Activated naive CD4-positive, alpha-beta T cell treated with anti-CD3 and anti-CD28 coated beads, Interleukin-2, amount 50 U/mL, for 16 hours (primary cell): ENCODE data around the gene HGD.
A peak's percentile ranks its signal among the peaks of the same experiment; 100 is the strongest.

Experiments
- DNase-seq: peaks from one replicate; pipeline ENCODE4 v3.0.0-alpha.2; 2020

The HGD gene

DNA sequence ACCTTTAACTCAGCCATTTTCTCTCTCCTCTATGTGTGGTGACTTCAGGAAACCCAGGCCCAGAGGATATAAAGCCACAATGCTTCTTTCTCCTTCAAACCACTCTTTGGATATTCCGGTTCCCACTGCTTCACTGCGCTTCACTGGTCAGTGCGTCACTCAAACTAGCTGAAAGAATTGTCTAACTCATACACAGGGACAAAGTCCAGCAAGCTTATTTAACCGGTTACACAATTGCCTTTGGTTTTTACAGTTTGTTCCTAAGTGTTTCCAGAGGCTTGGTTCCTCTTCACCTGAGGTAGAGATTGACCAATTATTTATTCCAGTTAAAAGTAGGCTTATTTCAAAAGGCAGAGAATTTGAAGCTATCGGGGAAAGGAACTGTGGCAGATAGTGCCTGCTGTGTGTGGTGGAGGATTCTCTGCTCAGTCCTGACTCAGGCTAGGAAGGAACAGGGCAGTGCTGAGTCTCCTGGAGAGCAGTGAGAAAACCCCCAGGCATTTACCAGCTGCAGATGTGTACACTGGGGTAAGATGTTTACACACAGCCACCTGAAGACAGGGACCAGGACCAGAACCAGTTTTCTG, at the start of gene HGD:
Gene HGD (minus strand): TSS at position 145 of the 587 bp plus-strand sequence. CDS start 128 bp downstream, at position 17.
- no peak for DNase-seq

DNA sequence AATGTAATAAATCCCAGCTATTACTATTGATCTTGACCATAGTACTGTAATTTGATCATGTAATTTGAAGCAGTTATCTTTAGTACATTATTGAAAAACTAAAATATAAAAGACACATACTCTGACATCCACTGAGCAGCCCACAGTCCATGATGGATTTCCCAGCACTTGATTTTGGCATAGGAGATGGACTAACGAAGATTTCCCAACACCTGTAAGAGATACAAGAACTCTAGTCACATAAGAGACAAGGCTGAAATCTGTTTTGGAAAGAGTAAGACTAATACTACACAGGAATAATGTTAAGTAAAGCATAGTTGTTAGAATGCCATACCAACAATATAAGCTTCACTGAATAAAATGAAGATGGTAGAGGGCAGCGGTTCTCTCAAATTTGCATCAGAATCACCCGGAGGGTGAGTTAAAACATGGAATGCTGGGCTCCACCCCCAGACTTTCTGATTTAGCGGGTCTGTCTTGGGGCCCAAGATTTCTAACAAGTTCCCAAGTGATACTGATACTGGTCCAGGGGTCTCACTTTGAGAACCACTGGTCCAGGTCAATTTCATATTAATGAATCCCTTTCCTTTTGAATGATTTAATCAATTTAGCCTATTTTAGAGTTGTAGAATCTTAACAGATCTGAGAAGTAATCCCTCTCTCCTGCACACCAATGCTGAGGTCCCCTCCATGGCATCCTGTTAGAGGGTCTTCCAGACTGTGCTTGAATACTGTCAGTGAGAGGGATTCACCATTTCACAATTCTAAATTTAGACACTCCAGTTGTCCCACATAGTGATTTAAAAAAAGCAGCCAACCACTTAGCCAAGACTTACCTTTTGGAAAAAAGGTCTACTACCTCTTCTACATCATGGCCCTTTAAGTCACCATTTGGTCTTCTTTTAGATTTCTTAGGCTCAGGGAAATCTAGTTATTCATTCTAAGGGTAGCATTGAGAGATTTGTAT, 48.8 kb upstream of the HGD start:
- DNase-seq, result no peak

DNA sequence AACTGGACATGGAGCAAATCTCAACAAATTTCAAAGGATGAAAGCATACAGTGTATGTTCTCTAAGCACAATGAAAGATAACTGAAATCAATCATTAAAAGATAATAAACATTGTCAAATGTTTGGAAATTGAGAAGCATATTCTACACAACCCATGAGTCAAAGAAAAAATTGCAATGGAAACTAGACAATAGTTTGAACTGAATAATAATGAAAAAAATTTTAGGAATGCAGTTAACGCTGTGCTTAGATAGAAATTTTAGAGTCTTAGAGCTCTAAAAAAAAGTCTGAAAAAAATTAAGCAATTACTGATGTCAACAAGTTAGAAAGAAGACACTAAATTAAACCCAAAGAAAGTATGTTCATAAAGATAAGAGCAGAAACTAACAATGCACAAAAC, 44.8 kb upstream of the HGD start:
- DNase-seq, result no peak

GRCh38 chr3:120719167-120719834, 37.3 kb upstream of the HGD start:
- DNase-seq, result peak; percentile 50

DNA sequence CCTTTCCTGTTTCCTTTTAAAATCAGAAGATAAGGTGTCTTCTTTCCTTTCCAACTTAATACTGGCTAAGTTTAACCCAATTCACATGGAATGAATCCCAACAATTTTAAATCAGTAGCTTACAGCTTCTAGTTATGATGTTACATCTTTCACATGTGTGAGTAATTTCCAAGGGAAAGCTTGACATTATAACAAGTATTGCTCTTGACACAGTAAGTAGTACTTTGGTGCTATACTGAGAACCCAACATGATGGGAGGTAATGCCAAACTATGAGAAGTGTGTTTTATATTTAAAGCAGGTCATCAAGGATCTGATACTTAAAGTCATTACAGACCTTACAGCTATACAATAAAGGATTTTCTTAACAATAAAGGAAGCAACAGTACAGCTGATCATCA, 31.2 kb upstream of the HGD start:
- no peak for DNase-seq

DNA sequence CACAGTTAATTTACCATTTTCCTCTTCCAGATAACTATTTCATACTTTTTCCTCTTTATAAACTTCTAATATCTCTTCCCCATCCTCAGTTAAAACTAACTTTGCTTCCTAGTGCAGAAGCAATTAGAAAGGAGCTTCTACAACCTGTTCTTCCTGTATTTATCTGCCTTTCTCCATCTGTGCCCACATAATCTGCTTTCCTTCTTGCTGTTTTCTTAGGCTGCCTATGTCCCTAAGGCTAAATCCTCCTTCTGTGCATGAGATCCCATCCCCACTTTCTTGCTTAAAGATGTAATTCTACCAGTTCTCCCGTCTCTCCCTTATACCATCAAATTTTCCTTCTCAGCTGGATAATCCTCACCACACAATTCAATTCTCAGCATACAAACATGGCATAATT, 28.3 kb upstream of the HGD start:
- DNase-seq, result no peak

DNA sequence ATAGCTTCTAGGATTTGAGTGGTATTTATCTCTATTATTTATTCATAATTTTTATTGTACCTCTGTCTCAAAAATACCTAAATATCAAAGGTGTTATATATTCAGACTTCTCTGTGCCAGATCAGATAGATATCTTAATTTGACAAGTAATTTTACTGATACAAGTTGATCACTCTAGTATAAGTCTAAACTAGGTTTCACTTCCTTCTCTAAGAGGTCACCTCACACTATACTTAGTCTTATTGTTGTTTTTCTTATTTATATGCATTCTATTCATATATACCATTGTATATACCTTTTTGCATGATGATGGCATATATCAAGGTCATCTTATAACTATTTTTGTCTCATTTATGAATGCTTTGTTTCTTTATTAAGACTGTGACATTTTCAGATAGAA, 26.4 kb upstream of the HGD start:
- DNase-seq, result no peak

DNA sequence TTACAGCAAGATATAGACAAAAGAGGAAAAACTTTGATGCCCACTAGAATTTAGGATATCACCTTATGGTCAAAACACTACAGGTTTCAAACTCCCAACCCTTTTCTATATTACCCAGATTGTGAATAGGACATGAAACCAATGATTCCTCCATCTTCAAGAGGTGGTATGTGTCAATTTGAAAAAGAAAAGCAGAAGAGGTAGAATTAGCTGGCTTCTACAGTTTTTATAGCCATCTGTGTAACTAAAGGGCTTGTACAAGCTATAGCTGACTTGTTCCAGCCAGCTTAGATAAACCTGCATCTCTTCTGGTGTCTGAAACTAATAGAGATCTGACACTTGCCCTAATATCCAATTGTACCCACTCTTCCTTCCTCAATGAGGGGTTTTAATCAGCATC, 24.9 kb upstream of the HGD start:
- DNase-seq, result no peak

DNA sequence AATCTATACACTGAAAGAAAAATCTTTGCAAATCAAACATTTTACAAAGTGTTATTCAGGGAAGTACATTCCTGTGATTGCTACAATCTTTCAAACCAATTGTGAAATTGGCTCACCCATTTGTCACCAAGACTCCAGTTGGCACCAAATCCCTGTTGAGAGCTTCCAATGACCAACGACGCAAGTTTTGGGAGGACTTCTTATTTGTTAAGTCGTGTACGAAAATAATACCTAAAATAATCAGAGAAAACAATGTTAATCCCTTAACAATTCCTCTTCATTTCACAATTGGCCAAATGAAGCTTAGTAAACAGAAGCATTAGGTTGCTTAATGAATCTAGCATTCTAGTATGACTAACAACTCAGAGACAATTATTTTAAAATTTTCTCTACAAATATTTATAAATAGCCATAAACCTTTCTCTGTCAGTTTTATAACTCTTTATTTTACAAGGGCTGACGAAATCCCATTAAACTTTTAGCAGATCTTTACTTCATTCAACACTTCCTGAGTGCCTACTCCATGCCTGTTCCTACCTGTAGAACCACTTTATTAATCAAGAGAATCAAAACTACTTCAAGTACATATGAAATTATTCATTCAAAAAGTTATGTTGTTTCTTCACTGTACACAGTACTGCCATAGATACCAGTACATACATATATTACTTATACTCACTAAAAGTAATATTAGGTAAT, 24.0 kb upstream of the HGD start:
- DNase-seq, result no peak

GRCh38 chr3:120699333-120699732, 17.3 kb upstream of the HGD start:
- DNase-seq, result no peak

DNA sequence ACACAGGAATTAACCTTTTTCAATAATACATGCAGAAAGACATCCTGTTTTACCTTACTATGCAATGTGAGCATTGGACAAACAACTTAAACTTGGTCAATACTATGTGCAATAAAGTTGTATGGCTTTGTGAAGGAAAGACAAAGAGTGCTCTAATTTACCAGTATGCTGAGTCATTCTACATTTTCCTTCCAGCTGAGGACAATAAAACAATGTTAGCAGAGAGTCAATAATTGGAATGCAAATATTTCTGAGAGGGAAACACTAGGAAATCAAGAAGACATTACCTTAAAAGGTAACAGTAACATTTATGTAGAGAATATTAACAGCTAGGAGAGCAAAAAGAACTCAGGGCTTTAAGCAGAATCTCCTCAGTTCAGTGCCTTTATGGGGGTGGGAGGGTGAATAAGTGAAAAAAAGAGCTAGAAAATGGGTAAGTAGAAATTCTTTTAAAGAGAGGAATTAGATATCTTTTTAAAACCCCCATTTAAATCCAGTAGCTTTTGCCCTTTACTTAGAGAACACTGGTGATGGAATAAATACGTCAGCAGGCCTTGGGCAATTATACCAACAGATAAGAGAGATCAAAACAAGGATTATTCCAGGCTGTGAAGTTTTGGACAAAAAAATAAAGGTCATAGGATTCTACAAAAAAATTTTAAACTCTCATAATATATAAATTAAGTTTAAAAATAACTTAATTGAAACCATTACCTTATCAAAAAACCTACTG, 11.6 kb upstream of the HGD start:
- no peak for DNase-seq

DNA sequence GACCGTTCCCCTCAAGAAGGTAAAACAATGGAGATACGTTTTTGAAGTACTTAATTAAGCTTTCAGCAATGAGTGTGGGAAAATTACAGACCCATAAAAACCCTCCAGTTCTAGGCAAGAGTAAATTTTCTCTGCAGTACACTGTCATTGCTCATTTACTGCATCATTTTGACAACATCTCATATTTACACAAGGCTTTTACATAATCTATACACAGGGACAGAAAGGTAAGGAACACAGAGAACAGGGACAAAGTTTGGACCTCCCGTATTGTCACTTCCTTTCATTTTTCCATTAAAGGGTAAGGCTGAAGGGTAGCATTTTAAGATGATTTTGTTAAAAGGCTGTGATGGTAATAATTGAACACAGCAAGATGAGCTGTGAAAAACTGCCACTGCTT, 7.4 kb upstream of the HGD start:
- DNase-seq, result no peak

DNA sequence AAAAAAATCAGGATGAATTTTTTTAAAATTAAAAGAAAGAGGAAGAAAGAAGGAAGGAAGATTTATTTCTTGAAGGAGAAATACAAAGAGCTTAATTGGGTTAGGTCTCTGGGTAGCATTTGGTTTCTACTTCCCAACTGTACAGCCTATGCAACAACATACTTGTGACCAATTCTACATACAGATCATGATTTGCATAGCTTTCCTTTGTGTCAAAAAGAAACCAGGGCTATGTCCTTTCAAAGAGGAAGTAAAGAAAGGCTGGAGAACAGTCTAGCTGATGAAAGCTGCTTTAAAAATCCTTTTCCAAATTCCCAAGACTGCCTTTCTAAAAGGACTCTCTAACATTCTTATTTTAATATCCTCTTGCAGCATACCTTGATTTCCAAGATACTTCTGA, 6.1 kb upstream of the HGD start:
- DNase-seq, result no peak

DNA sequence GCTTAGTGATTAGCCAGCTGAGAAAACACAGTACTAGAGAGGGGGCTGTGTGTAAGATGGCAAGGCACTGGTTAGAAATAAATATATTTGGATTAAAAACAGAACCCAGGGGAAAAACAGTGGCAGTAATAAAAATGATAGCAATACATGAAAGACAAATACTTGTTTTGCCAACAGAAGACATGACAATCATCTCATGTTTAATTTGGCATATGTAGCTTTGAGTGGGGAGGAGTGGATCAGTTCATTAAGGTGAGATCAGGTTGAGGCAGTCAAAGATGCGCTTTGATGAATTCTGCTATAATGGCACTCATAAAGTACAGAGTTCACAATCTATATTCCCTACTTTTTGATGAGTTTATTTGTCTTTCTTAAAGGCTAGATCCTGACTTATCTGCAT, 3.4 kb upstream of the HGD start:
- DNase-seq, result no peak

DNA sequence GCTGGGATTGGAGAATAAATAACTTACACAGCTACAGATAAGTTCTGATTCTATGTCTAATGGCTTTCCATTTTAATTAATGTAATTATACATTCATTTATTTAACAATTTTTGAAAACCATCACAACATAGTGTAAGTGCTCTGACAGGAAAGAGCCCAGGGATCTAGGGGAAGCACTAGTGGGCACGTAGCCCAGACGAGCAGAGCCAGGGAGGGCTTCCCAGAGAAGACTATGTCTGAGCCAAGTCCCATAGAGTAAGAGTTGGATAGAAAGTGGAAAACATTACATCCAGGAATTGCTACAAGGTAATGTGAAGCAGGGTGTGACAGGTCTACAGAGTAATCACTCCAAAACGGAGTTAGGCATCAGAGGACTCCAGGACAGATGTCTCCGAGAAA, 2.9 kb upstream of the HGD start:
- no peak for DNase-seq

DNA sequence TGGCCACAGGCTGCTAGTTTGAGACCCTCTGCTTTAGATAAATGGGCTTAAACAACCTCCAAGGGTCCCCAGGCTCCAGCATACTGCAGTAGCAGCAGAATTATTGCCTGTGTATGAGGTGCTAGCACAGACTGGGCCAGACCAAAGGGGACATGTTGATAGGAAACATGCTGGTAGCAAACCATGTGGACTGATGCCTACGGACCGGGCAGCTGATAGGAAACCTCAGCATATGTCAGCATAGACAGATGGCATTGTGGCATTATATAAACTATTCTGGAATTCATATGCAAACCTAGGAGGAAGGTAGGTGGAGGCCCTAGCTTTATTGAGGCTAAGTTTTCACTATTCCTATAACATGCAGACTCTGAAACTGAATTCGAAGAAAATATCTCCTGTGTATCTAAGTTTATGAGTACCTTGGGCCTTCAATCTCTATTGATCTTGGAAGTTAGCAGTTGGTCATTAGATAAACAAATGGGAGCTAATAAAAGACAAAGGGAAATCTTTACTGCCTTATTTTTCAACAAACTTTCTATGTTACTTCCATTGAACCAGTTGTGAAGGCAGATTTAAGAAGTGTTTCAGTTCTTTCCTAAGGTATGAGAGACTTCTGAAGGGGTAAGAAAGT, 1.7 kb upstream of the HGD start:
- DNase-seq, result no peak

GRCh38 chr3:120683213-120683612, 1.2 kb upstream of the HGD start:
- DNase-seq, result no peak

DNA sequence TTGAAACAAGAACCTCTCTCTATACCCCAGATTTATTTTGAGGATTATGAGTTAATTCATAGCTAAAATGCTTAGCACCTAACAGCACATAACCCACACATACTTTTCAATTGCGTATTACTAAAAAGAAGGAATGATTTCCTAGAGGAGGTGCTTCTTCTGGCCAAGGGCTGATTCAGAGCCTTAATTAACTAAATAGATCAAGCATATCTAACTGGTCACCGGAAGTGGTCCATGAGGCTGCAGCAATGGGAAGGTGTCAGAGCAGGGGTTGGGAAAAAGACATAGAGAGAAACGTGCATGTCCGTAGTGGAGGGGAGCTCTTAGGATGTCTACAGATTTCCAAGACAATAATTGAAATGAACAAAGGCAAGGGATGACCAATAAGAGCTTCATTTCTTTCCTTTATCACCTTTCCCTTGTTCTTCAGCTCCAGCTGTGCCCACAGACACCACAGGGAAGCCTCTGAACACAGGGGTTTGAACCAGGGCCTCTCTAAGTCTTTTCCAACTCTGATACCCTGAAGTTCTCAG, 467 bp downstream of the HGD start:
- no peak for DNase-seq

DNA sequence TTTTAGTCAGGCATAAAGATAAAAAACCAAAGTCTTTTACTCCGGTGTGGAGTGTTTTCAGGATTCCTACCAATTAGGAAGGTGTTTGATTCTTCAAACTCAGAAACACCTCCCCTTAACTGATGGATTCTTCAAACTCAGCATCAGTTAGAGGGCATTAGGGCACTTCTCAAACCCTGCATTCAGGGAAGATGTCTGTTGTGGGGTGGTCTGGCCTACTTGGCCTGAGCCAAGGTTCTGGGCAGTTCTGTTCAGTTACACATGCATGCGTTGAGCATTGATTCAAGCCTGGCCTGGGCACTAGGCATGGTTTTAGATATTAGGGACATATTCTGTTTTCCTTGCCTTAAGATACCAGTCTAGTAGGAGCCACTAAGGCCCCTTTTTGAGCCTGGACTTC, 1.0 kb downstream of the HGD start:
- no peak for DNase-seq

DNA sequence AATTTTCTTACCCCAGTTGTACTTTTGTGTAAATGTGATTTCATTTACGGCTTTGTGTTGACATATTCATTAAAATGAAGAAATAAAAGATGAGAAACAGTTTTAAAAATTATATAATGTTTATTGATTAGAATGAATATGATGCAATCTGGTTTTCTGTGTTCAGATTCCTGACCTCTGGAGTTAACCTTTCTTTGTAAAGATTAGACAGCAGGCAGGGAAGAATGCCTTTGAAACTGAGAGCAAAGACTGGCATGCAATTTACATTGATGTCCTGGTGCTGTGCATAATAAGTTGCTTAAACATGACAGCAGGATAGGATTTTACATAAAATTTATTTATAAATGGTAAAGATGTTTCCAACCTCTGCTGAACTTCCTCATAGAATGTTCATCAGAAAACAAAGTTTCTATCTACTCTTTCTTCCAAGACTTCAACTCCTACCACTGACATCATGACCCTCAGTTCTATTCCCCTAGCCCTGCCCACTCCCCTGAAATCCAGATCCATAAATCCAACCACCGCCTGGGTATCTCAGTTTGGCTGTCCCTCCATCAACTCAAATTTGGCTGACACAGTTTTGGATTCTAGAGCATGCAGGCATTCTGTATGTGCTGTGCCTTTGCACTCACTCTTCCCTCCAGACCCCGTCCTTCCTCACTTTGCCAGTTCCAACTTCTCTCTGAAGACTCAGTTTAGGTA, 1.7 kb downstream of the HGD start:
- no peak for DNase-seq

DNA sequence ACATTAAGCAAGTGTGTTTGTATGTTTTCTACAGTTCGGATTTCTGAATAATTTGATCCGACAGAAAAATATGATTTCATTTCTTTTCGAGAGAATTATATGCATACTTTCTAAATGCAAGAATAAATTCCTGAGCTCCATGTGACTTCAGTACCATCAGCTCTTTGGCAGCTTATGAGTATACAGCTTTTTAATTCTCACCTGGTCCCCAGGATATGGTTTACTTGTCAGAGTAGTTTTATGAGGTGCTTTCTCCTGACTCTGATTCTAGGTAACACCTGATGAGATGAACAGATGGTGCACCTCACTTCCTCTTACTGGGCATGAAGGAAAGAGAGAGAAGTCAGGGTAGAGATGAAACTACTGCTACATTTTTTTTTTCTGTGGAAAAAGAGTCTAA, 3.1 kb downstream of the HGD start:
- no peak for DNase-seq
